ENCODE data around the gene NCKAP1. TPM values are rescaled to one million over a fixed set of nuclear protein-coding genes. Genes with fewer than 3 reads are reported as not detected.

Gene NCKAP1
- total and polyA plus RNA-seq, 2 experiments from 2014 or later: 81.7 to 90.4 TPM

DNA sequence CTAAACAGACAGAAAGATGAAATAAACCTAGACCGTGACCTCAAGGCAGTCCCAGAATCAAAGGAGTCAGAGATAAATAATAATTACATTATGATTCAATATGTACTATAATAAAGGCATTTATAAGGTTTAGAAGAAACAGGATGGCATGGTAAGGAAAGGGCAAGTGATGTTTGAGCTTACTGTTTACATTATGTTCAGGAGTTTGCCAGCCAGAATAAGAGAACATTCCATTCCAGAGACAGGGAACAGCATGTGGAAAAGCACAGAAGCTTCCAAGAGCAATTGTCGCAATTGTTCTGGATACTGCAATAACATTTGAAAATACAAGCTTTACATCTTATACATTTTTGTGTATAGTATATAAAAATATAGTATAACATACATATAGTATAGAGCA lies 121.8 kb downstream of the NCKAP1 start:
- H3K4me1 ChIP-seq (ENCODE audit: low read depth): peaks cover 18% of the 10 kb centered on the region
- H3K27me3 ChIP-seq: no peaks in the 10 kb centered on the region
- no peak overlapping the region for H3K4me3 ChIP-seq
- no peak for TF ChIP-seq CTCF (IDR thresholded peaks at IDR 0.05; ENCODE audit: low read depth, low read length)
- H3K36me3 ChIP-seq: peaks cover 8% of the 10 kb centered on the region
- no peaks in the 10 kb centered on the region for H3K9me3 ChIP-seq (ENCODE audit: low read depth)
- DNase-seq (ENCODE audit: low read depth in 1 of 2, low spot score in 1 of 2): no peak
- peak overlapping the region; percentile 65 for H3K27ac ChIP-seq

DNA sequence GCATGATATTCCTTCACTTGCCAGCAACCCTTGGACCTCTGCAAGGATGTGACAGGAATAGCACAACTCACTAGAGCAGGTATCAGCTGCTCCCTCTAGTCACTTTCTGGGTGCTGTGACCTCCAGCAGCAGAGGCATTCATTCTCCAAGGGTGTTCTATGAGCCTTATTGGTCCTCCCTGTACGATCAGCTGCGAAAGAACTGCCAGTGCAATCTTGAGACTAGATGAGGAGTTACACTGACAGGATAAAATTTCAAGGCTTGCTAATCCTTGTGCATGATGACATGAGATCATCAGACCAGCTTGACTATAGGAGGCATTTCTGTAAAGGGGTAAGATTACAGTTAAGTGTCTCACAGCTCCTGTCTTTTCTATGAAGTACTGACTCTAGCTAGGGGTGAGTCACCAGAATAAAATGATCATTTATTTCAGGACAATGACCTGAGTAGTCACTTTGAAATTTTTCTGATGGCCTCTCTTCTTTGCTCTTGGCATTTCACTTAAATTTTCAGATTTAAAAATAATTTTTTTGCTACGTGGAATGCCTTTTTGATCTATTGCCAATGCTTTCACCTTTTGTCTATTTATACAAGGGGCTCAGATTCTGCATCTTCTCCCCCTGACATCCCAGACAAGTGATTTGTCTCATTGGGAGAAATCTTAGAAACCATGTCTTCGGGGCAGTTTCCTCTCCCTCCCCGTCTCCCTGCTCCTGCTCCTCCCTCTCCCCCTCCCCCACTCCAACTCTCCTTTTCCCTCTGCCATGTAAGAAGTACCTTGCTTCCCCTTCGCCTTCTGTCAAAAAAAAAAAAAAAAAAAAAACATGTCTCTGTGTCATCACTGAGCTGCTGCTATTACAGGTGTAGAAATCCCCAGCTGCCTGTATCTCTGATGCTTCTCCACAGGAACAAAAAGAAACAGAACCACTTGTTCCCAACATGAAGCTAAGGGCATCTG lies 122.6 kb downstream of the NCKAP1 start:
- H3K27ac ChIP-seq: peak overlapping the region; percentile 65
- no peaks in the 10 kb centered on the region for H3K9me3 ChIP-seq (ENCODE audit: low read depth)
- peaks cover 7% of the 10 kb centered on the region for H3K36me3 ChIP-seq
- H3K4me1 ChIP-seq (ENCODE audit: low read depth): peaks cover 18% of the 10 kb centered on the region
- no peaks in the 10 kb centered on the region for H3K27me3 ChIP-seq
- DNase-seq (ENCODE audit: low read depth in 1 of 2, low spot score in 1 of 2): peak; percentile 29 to 53
- no peak for TF ChIP-seq CTCF (IDR thresholded peaks at IDR 0.05; ENCODE audit: low read depth, low read length)
- no peak overlapping the region for H3K4me3 ChIP-seq

- H3K4me1 ChIP-seq (ENCODE audit: low read depth): peaks cover 18% of the 10 kb centered on the region
- no peaks in the 10 kb centered on the region for H3K9me3 ChIP-seq (ENCODE audit: low read depth)
- H3K4me3 ChIP-seq: no peak overlapping the region
- peaks cover 7% of the 10 kb centered on the region for H3K36me3 ChIP-seq
- H3K27me3 ChIP-seq: no peaks in the 10 kb centered on the region
- DNase-seq (ENCODE audit: low read depth in 1 of 2, low spot score in 1 of 2): no peak
- peak overlapping the region; percentile 65 for H3K27ac ChIP-seq
- no peak for TF ChIP-seq CTCF (IDR thresholded peaks at IDR 0.05; ENCODE audit: low read depth, low read length)
Observed at GRCh38 chr2:182914852-182915251, 123.4 kb downstream of the NCKAP1 start.

- TF ChIP-seq CTCF (IDR thresholded peaks at IDR 0.05; ENCODE audit: low read depth, low read length): no peak
- Histone ChIP-seq H3K4me1 (ENCODE audit: low read depth) (peaks cover 18% of the 10 kb centered on the region), H3K27me3 (no peaks in the 10 kb centered on the region), H3K36me3 (peaks cover 10% of the 10 kb centered on the region), H3K9me3 (ENCODE audit: low read depth) (no peaks in the 10 kb centered on the region), H3K4me3 (no peak overlapping the region), H3K27ac (no peak overlapping the region)
- no peak for DNase-seq (ENCODE audit: low read depth in 1 of 2, low spot score in 1 of 2)
Observed at GRCh38 chr2:182913064-182913463, 125.2 kb downstream of the NCKAP1 start.

DNA sequence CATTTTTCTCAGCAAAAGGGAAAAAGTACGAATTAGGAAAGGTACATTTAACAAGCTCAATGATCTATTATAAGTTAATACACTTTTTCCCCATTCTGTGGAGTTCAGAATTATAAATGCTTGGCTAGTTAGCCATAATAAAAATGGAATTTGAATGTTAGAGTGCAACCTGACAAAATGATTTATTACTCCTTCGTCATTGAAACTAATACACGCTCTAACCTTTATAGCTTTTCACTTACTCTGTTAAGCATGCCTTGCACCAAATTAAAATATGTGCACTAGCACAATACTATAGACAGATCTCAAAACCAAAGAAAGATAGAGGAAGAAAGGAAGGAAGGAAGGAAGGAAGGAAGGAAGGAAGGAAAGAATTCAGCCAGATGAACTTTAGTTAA lies 125.7 kb downstream of the NCKAP1 start:
- TF ChIP-seq CTCF (IDR thresholded peaks at IDR 0.05; ENCODE audit: low read depth, low read length): no peak
- DNase-seq (ENCODE audit: low read depth in 1 of 2, low spot score in 1 of 2): no peak
- H3K36me3 ChIP-seq: peaks cover 10% of the 10 kb centered on the region
- peaks cover 22% of the 10 kb centered on the region for H3K4me1 ChIP-seq (ENCODE audit: low read depth)
- no peaks in the 10 kb centered on the region for H3K9me3 ChIP-seq (ENCODE audit: low read depth)
- no peak overlapping the region for H3K27ac ChIP-seq
- no peaks in the 10 kb centered on the region for H3K27me3 ChIP-seq
- no peak overlapping the region for H3K4me3 ChIP-seq

Data from cardiac muscle cell (in vitro differentiated cells and primary cell).